ENCODE results near the gene GPR84. TPM values are rescaled to one million over a fixed set of nuclear protein-coding genes. Genes with fewer than 3 reads are reported as not detected.

GPR84 gene
- polyA plus RNA-seq, 3 donors: 2.4 to 14.2 (median 5.6) TPM

GRCh38 chr12:54351341-54351740 is 12.9 kb downstream of the GPR84 start:
- H3K9ac ChIP-seq (ENCODE audit: insufficient read depth, low read length, poor library complexity, severe bottlenecking): no peak overlapping the region
- Mint-ChIP-seq H3K36me3 (peaks cover 76 to 77% of the 10 kb centered on the region in 2 donors), H3K4me3 (peak overlapping the region in 1 of 2 donors; percentile 19), H3K27ac (no peak overlapping the region), H3K27me3 (ENCODE audit: low read depth in 3 of 3) (peaks cover 7 to 11% (median 8%) of the 10 kb centered on the region in 3 donors), H3K9me3 (peaks cover 0 to 1% (median 0%) of the 10 kb centered on the region in 7 donors), H3K4me1 (peaks cover 21% of the 10 kb centered on the region)
- DNase-seq: no peak
- TF ChIP-seq, protein P1, sequence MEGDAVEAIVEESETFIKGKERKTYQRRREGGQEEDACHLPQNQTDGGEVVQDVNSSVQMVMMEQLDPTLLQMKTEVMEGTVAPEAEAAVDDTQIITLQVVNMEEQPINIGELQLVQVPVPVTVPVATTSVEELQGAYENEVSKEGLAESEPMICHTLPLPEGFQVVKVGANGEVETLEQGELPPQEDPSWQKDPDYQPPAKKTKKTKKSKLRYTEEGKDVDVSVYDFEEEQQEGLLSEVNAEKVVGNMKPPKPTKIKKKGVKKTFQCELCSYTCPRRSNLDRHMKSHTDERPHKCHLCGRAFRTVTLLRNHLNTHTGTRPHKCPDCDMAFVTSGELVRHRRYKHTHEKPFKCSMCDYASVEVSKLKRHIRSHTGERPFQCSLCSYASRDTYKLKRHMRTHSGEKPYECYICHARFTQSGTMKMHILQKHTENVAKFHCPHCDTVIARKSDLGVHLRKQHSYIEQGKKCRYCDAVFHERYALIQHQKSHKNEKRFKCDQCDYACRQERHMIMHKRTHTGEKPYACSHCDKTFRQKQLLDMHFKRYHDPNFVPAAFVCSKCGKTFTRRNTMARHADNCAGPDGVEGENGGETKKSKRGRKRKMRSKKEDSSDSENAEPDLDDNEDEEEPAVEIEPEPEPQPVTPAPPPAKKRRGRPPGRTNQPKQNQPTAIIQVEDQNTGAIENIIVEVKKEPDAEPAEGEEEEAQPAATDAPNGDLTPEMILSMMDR (IDR thresholded peaks at IDR 0.05): no peak
- H3K4me2 ChIP-seq (replicated peaks; ENCODE audit: extremely low read depth, low read length, poor library complexity, severe bottlenecking): no peak overlapping the region
- H3K27ac ChIP-seq (ENCODE audit: low read depth in 1 of 2, low read length in 2 of 2): no peak overlapping the region
- intact Hi-C loops (cut with micrococcal nuclease): no loop called here
- H3K4me1 ChIP-seq (ENCODE audit: control insufficient read depth in 1 of 2, insufficient read depth in 2 of 2, low read length in 2 of 2): peaks cover 5 to 10% of the 10 kb centered on the region in 2 donors
- H3K36me3 ChIP-seq (replicated peaks in 1 of 2; ENCODE audit: control insufficient read depth in 1 of 2, insufficient read depth in 2 of 2, low read length in 2 of 2): peaks cover 51 to 74% of the 10 kb centered on the region in 2 donors
- H3K79me2 ChIP-seq (ENCODE audit: insufficient read depth, low read length): no peaks in the 10 kb centered on the region
- no CpG with 5 or more reads among the region's 4 CpGs for WGBS (ENCODE audit: insufficient coverage)
- H4K20me1 ChIP-seq (ENCODE audit: insufficient read depth, low read length): no peaks in the 10 kb centered on the region
- H2AFZ ChIP-seq (ENCODE audit: insufficient read depth, low read depth, low read length, poor library complexity, severe bottlenecking): no peak overlapping the region
- H3K27me3 ChIP-seq (ENCODE audit: control insufficient read depth in 2 of 2, insufficient read depth in 2 of 2, low read length in 2 of 2): no peaks in the 10 kb centered on the region
- H3K4me3 ChIP-seq (replicated peaks in 1 of 3; ENCODE audit: low read depth in 2 of 3, low read length in 3 of 3): no peak overlapping the region
- H3K9me3 ChIP-seq (replicated peaks in 1 of 2; ENCODE audit: control insufficient read depth in 1 of 2, insufficient read depth in 1 of 2, low read length in 2 of 2): no peaks in the 10 kb centered on the region

GRCh38 chr12:54350743-54351142 is 13.5 kb downstream of the GPR84 start:
- Mint-ChIP-seq H3K27me3 (ENCODE audit: low read depth in 3 of 3) (peaks cover 7 to 11% (median 8%) of the 10 kb centered on the region in 3 donors), H3K27ac (no peak overlapping the region), H3K9me3 (peaks cover 0 to 1% (median 0%) of the 10 kb centered on the region in 7 donors), H3K4me3 (no peak overlapping the region), H3K36me3 (peaks cover 78 to 83% of the 10 kb centered on the region in 2 donors), H3K4me1 (peaks cover 21% of the 10 kb centered on the region)
- no peaks in the 10 kb centered on the region for H4K20me1 ChIP-seq (ENCODE audit: insufficient read depth, low read length)
- no peak overlapping the region for H3K27ac ChIP-seq (ENCODE audit: low read depth in 1 of 2, low read length in 2 of 2)
- no peak overlapping the region for H2AFZ ChIP-seq (ENCODE audit: insufficient read depth, low read depth, low read length, poor library complexity, severe bottlenecking)
- WGBS (ENCODE audit: insufficient coverage): 100% methylated on average over 1 of the region's 3 CpGs
- intact Hi-C loops (cut with micrococcal nuclease): no loop called here
- peaks cover 5 to 10% of the 10 kb centered on the region in 2 donors for H3K4me1 ChIP-seq (ENCODE audit: control insufficient read depth in 1 of 2, insufficient read depth in 2 of 2, low read length in 2 of 2)
- H3K79me2 ChIP-seq (ENCODE audit: insufficient read depth, low read length): no peaks in the 10 kb centered on the region
- no peak overlapping the region for H3K4me3 ChIP-seq (replicated peaks in 1 of 3; ENCODE audit: low read depth in 2 of 3, low read length in 3 of 3)
- no peaks in the 10 kb centered on the region for H3K27me3 ChIP-seq (ENCODE audit: control insufficient read depth in 2 of 2, insufficient read depth in 2 of 2, low read length in 2 of 2)
- H3K9ac ChIP-seq (ENCODE audit: insufficient read depth, low read length, poor library complexity, severe bottlenecking): no peak overlapping the region
- DNase-seq: no peak
- H3K4me2 ChIP-seq (replicated peaks; ENCODE audit: extremely low read depth, low read length, poor library complexity, severe bottlenecking): no peak overlapping the region
- no peaks in the 10 kb centered on the region for H3K9me3 ChIP-seq (replicated peaks in 1 of 2; ENCODE audit: control insufficient read depth in 1 of 2, insufficient read depth in 1 of 2, low read length in 2 of 2)
- TF ChIP-seq, protein P1 (IDR thresholded peaks at IDR 0.05): no peak
- peaks cover 53 to 80% of the 10 kb centered on the region in 2 donors for H3K36me3 ChIP-seq (replicated peaks in 1 of 2; ENCODE audit: control insufficient read depth in 1 of 2, insufficient read depth in 2 of 2, low read length in 2 of 2)

All from CD14-positive monocyte (primary cell).